Prostate gland (tissue), 2 donors: ENCODE results near the gene PROM2. TPM values are rescaled to one million over a fixed set of nuclear protein-coding genes. Genes with fewer than 3 reads are reported as not detected.

Source experiments
- DNase-seq: peaks from one replicate; pipeline ENCODE4 v3.0.0-alpha.2; 2019; ENCODE audit warnings: low spot score
- H3K27ac ChIP-seq, 2 donors: fragments of 200-600 bp; sonication (generic); 2 replicates each; pipeline ENCODE4 v1.5.1; 2017 to 2019
- H3K27me3 ChIP-seq: fragments of 200-600 bp; sonication (generic); replicated peaks from 2 replicates; pipeline ENCODE4 v1.5.1; 2019; ENCODE audit not compliant: insufficient read depth
- H3K36me3 ChIP-seq, 2 donors: fragments of 200-600 bp; sonication (generic); 1 replicate in 1 of 2; 2 replicates in 1 of 2; pipeline versions ENCODE4 v1.5.1 to v1.8.1; 2017 to 2019
- H3K4me1 ChIP-seq: fragments of 200-600 bp; sonication (generic); replicated peaks from 2 replicates; pipeline ENCODE4 v1.5.1; 2019
- H3K4me3 ChIP-seq, 2 donors: fragments of 200-600 bp; sonication (generic); 2 replicates each; pipeline ENCODE4 v1.5.1; 2017 to 2019
- H3K9me3 ChIP-seq: fragments of 200-600 bp; sonication (generic); 2 replicates; pipeline ENCODE4 v1.5.1; 2017
- CTCF ChIP-seq, 4 experiments: fragments of 200-600 bp in 2 of 4; fragments of 450-650 bp in 2 of 4; sonication (generic) in 2 of 4; IDR thresholded peaks; 1 replicate in 3 of 4; 2 replicates in 1 of 4; pipeline ENCODE4 v1.5.1; 2016 to 2019; ENCODE audit warnings: antibody characterized with exemption in 4 of 4, mild to moderate bottlenecking in 2 of 4, moderate library complexity in 2 of 4
- POLR2A ChIP-seq: fragments of 450-650 bp; IDR thresholded peaks from one replicate; pipeline ENCODE4 v1.6.1; 2016; ENCODE audit warnings: antibody characterized with exemption, mild to moderate bottlenecking
- POLR2AphosphoS5 ChIP-seq: sonication (generic); formaldehyde crosslinking; IDR thresholded peaks from one replicate; pipeline ENCODE4 v1.6.1; 2017; ENCODE audit warnings: antibody characterized with exemption
- WGBS: methylation state at CpG from one replicate; pipeline ENCODE4 v1.1.5; 2018; 5-methylcytosine and 5-hydroxymethylcytosine counted together
- intact Hi-C: fragments of 100-400 bp; cut with DNase I; formaldehyde crosslinking; loops from one replicate; pipeline ENCODE4 v1.14.2; 2022
- total RNA-seq, 2 donors: library from RNA; depleted of rRNA; stranded (reverse); fragments of >200 nt; gene quantifications; one replicate each; pipeline ENCODE4 v1.1.0, GENCODE V29; 2016

Gene PROM2
- total RNA-seq, 2 donors from 2014 or later, result 43.4 to 80.1 TPM

GRCh38 chr2:95333056-95333455, 58.8 kb downstream of the PROM2 start:
- no peak for DNase-seq
- WGBS, result 93% methylated on average over 7 of the region's 7 CpGs
- Histone ChIP-seq H3K36me3 (no peaks in the 10 kb centered on the region), H3K27ac (no peak overlapping the region), H3K27me3 (no peaks in the 10 kb centered on the region), H3K9me3 (no peaks in the 10 kb centered on the region), H3K4me3 (no peak overlapping the region), H3K4me1 (no peaks in the 10 kb centered on the region)
- TF ChIP-seq CTCF (IDR thresholded peaks at IDR 0.05) (no peak), POLR2AphosphoS5 (no peak), POLR2A (no peak)
- intact Hi-C loops, result no loop called here

- H3K9me3 ChIP-seq, result no peaks in the 10 kb centered on the region
- TF ChIP-seq POLR2A, result no peak
- TF ChIP-seq POLR2AphosphoS5, result peak; percentile 98
- no peak for TF ChIP-seq CTCF (IDR thresholded peaks at IDR 0.05)
- no peak overlapping the region for H3K4me3 ChIP-seq
- DNase-seq, result peak; percentile 97
- H3K27ac ChIP-seq, result peak overlapping the region; percentile 44 to 50
- no peaks in the 10 kb centered on the region for H3K36me3 ChIP-seq
- no peaks in the 10 kb centered on the region for H3K27me3 ChIP-seq
- intact Hi-C loops, result no loop called here
- 21% methylated on average over 11 of the region's 11 CpGs for WGBS
- H3K4me1 ChIP-seq, result no peaks in the 10 kb centered on the region
Measured at GRCh38 chr2:95333888-95334338, 59.7 kb downstream of the PROM2 start.

GRCh38 chr2:95334916-95335641, 60.8 kb downstream of the PROM2 start:
- 100% methylated on average over 1 of the region's 1 CpG for WGBS
- Histone ChIP-seq H3K4me1 (no peaks in the 10 kb centered on the region), H3K27ac (no peak overlapping the region), H3K36me3 (no peaks in the 10 kb centered on the region), H3K27me3 (no peaks in the 10 kb centered on the region), H3K4me3 (no peak overlapping the region), H3K9me3 (no peaks in the 10 kb centered on the region)
- no peak for TF ChIP-seq CTCF (IDR thresholded peaks at IDR 0.05)
- TF ChIP-seq POLR2AphosphoS5, result no peak
- no peak for TF ChIP-seq POLR2A
- intact Hi-C loops, result no loop called here
- no peak for DNase-seq

GRCh38 chr2:95336406-95336805, 62.2 kb downstream of the PROM2 start:
- TF ChIP-seq CTCF (IDR thresholded peaks at IDR 0.05), result no peak
- no peak for TF ChIP-seq POLR2A
- peak; percentile 28 for TF ChIP-seq POLR2AphosphoS5
- intact Hi-C loops, result no loop called here
- 33% methylated on average over 2 of the region's 2 CpGs for WGBS
- no peak overlapping the region for H3K4me3 ChIP-seq
- no peak overlapping the region for H3K27ac ChIP-seq
- H3K4me1 ChIP-seq, result no peaks in the 10 kb centered on the region
- H3K27me3 ChIP-seq, result no peaks in the 10 kb centered on the region
- H3K9me3 ChIP-seq, result no peaks in the 10 kb centered on the region
- no peak for DNase-seq
- no peaks in the 10 kb centered on the region for H3K36me3 ChIP-seq

GRCh38 chr2:95337829-95338228, 63.6 kb downstream of the PROM2 start:
- WGBS, result 87% methylated on average over 7 of the region's 7 CpGs
- Histone ChIP-seq H3K36me3 (no peaks in the 10 kb centered on the region), H3K9me3 (no peaks in the 10 kb centered on the region), H3K27ac (no peak overlapping the region), H3K27me3 (no peaks in the 10 kb centered on the region), H3K4me3 (no peak overlapping the region), H3K4me1 (no peaks in the 10 kb centered on the region)
- DNase-seq, result no peak
- intact Hi-C loops, result no loop called here
- TF ChIP-seq CTCF (IDR thresholded peaks at IDR 0.05) (no peak), POLR2A (no peak), POLR2AphosphoS5 (no peak)
